NOMO-1 treated with DMSO at 0.1 percent for 48 hours (cell line): ENCODE results near the gene LRRTM3.
A peak's percentile ranks its signal among the peaks of the same experiment; 100 is the strongest.

Experiments used
- DNase-seq: peaks from one replicate; lab custom pipeline; 2025; ENCODE audit not compliant: unreplicated experiment; lab: John Stamatoyannopoulos, UW

Gene LRRTM3

DNA sequence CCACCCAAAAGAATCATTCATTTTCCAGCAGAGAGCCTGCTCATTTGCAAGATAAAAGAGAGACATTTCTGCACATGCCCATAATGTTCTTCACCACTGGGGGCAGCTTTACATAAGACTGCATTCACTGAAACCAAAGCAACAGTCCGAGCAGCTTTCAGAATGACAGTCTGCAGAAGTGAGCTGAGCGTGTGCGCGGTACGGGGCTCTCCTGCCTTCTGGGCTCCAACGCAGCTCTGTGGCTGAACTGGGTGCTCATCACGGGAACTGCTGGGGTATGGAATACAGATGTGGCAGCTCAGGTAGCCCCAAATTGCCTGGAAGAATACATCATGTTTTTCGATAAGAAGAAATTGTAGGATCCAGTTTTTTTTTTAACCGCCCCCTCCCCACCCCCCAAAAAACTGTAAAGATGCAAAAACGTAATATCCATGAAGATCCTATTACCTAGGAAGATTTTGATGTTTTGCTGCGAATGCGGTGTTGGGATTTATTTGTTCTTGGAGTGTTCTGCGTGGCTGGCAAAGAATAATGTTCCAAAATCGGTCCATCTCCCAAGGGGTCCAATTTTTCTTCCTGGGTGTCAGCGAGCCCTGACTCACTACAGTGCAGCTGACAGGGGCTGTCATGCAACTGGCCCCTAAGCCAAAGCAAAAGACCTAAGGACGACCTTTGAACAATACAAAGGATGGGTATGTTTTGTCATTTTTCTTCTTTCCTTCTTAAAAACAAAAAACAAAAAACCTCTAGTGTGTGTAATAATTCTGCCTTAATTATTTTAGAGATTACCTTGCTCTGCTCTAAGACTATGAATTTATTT, at the start of gene LRRTM3:
Gene LRRTM3 (plus strand): TSS at position 141 of the 820 bp plus-strand sequence.
- peak; percentile 62 for DNase-seq

DNA sequence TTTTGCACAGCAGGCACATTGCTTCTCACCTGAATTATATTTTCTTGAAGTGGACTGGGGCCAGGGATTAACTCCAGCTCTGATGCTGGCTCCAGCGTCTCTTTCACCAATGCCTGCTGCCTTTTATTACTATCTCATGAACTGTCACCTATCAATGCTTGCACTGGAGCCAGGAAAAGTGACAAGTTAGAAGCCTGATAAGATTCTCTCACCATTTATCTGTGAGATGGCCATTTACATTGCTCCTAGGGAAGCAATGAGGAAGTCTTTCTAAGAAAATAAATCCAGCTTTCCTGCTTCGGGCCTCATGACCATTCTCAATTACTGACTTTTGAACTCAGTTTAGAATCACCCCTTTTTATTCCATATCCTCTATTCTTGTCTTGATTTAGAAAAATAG, 48.5 kb upstream of the LRRTM3 start:
- DNase-seq = no peak

DNA sequence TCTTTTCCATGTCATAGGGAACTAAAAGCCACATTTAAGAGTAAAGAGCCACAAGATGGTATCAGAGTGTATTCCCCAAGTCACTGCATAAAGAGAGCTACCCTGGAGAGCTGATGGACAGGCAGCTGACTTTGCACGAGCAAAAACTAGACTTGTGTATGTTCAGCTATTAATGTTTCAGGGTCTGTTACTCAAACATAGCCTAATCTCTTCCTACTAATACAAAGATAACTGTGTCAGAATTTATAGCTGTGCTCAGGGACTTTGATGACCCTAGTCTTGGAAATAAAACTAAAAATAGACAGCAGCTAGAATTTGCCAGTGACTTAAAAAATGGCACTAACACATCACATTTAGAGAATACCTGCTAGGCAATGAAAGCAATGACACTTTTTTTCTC, 45.5 kb upstream of the LRRTM3 start:
- no peak for DNase-seq

DNA sequence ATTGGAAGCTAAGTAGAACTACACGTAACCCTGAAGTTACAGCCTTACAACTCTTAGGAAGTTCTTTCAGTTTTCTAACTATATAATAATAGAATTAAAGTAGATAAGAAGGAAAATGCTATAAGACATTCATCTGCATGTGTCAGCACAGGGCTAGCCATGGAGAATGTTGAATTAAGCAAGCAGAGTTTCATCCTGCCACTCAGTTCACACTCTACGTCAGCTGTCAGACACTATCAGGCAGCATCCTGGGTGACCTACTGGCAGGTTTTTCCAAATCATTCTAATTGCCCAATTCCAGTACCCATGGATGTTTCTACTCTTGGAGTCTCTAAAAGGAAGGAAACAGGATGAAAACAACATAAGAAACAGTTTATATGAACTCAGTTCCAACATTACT, 45.0 kb upstream of the LRRTM3 start:
- no peak for DNase-seq

DNA sequence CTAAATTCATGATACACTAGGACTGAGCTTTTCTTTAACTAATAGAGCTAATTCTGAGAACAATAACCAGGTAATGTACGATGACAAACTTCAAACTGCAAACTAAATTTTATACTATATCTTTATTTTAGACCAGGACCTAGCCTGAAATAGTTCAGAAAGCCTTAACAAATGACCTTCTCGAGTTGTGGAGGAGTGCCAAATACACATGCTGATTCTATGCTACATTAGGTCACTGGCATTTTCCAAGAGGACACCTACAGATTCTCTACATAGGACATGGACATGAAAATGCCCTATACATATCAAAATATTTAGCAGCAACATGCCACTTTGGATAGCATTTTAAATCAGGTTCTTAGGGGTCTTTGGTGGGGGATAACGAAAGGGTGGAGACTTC, 44.0 kb upstream of the LRRTM3 start:
- no peak for DNase-seq

DNA sequence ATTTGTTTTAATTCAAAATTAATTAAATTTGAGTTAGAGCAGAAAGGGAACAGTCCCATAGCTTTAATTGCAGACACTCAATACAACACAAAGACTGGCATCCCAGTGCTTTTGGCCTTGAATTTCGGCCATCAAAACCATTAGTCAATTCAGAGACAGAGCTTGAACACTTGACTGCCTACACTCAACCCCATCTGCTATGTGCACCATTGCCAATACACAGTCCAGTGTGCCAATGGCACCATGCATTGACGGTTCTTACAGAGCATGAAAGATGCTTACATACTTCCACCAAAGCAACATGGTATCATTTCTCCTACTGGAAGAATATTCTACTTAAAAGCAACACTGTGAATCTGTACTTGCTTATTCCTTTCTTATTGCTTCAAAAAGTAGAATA, 43.6 kb upstream of the LRRTM3 start:
- no peak for DNase-seq

DNA sequence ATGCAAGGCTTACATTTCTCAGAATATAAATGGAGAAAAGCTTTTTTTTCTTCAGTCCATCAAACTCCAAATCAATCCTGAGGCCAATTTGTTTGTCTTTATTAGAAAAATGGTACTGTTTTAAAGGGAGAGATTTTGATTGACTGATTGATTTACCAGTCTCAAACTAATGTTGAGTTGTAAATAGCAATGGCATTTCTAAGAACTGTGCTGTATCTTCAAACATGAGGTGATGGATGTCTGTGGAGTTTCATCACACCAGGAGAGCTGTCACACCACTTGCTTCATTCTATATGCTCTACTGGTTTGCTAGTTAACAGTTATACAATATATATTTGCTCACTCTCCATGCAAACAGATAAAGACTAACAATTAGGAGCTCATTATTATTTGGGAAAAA, 39.0 kb upstream of the LRRTM3 start:
- no peak for DNase-seq

DNA sequence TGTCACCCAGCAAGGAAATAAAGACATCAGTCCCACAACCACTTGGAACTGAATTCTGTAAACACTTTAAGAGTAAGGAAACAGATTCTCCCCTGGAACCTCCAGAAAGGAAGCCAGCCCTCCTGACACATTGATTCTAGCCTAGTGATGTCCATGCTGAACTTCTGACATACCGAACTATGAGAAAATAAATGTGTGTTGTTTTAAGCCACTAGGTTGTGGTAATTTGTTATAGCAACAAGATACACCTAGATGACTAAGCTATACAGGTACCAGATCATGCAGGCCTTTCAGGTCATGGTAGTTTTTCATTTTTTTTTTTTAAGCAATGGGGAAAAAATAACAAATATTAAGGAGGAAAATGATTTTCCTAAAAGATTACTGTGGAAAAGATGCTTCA, 37.6 kb upstream of the LRRTM3 start:
- no peak for DNase-seq

DNA sequence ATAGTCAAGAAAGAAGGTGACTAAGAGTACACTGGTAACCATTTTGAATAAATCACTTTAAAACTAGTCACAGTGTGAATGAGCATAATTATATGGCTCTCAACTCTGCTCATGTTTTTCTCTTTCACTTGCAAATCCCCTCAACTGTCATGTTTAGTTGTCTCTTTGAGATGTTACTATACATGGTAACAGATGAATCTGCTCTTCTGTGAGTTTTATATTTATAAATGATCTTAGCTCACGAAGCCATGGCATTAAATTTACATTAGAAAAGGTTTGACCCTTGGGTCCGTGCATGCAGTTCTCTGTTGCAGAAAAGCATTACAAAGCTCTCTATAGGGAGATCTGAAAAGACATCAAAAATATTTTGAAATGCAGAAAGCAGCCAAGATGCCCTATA, 33.0 kb upstream of the LRRTM3 start:
- no peak for DNase-seq

DNA sequence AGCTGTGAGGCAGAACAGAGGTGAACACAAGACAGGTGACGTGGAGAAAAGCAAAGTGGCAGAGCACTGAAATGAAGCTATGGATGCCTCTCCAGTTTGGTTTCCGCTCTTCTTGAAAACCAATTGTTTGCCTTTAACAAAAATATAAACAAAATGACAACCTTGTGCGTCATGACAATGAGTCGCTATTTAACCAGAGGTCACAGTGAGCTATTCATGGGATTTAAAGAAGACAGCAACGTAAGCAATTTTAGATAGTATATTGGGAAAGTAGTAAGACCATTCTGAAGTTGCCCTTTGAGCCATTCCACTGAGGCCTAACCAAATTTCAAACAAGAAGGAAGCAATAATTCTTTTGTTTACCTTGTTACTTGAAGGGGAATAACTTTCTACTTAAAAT, 15.2 kb upstream of the LRRTM3 start:
- DNase-seq = no peak

DNA sequence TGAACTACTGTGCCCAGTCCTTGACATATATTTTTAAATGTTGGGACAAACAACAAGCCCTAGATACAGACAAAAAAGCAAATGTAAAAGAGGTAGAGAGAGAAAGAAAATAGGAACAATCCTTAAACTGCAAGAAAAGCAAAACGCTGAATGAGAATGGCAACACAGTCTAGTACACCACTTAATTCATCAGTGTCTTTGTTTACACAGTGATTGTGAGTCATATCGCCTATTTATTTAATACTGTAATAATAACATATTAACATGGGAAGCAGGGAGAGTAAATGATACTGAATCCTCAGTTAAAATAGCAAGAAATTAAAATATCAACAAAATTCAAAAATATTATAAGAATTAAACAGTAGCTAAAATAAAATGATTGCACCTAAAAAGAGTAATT, 9.8 kb upstream of the LRRTM3 start:
- no peak for DNase-seq

DNA sequence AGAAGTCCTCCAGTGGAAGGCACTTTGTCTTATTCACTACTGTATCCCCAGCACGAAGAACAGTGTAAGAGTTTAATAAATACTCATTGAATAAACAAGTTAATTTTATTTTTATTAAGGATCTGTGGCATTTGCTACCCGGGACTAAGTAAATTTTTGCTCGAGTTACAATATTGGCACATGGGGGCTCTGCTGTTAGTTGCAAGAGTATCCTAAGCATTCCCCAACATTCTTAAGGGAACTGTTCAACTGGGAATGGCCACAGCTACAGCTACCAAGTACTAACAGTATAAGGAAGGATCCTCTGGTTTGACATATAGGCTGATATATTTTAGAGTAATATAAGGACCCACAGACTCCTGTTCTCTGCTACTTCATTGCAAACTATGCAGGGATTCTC, 8.7 kb upstream of the LRRTM3 start:
- DNase-seq = no peak

DNA sequence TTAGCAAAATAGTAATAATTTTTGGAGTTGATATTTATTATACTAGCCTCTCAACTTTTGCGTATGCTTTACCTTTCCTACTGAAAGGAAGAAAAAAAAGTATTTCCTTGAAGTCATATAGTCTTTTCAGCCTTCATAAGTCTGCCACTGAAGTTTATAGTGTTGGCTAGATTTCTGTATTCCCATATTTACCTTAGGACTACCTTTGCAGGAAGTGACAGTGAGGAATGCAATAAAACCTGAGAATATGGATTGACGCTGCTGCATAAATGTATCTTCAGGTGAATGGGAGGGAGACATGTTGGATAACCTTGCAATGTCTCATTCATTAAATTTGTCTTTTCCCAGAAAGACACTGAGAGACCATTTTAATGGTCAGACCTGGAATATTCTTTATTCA, 6.6 kb upstream of the LRRTM3 start:
- DNase-seq = no peak

DNA sequence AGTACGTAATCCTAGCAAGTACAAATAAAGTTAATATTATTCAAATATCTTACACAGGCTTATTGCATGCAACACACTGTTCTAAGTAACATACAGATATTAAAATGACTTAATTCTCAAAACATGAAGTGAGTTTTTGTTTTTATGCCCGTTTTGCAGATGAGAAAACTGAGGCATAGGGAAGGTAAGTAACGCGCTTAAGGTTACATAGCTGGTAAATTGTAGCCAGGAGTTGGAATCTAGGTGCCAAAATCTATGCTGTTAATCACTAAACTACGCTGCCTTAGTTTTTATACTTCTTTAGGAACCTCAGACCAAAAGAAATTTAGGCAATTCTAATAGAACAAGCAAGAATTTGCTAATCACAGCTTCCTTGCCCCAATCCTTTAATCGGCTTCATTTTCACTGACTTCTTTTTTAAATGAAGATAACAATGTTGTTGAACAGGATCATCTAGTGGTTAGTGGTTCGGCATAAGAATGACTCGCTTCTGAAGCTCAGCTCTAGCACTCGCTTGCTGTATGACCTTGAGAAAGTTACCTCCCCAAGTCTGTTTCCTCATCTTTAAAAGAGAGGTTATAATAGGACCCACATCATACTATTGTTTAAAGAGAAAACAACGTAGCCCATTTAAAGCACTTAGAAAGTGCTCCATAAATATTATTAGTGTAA, 1.0 kb upstream of the LRRTM3 start:
- DNase-seq = no peak

DNA sequence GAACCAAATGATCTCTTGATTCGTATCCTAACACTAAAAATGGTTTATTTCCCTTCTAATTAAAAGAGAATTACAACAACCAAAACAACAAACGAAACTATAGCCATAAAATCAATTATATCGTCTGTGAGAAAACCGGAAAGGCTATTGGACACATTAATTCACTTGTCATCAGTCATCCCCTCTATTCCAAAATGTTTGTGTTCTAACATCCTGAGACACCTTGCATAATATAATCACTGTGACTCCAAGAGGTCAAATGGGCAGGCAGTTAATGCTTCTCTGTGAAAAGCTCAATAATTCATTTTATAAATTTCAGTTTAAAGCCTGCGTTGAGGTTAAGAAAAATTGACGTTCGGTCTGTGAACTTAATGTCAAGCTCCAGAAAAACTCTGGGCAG, 463 bp upstream of the LRRTM3 start:
- DNase-seq = no peak

DNA sequence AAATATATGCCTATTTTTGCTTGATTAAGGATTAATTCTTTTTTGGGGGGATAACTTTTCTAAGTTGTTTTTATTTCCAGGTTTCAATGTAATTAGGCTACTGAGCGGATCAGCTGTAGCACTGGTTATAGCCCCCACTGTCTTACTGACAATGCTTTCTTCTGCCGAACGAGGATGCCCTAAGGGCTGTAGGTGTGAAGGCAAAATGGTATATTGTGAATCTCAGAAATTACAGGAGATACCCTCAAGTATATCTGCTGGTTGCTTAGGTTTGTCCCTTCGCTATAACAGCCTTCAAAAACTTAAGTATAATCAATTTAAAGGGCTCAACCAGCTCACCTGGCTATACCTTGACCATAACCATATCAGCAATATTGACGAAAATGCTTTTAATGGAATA, 1.0 kb downstream of the LRRTM3 start:
- DNase-seq = no peak

DNA sequence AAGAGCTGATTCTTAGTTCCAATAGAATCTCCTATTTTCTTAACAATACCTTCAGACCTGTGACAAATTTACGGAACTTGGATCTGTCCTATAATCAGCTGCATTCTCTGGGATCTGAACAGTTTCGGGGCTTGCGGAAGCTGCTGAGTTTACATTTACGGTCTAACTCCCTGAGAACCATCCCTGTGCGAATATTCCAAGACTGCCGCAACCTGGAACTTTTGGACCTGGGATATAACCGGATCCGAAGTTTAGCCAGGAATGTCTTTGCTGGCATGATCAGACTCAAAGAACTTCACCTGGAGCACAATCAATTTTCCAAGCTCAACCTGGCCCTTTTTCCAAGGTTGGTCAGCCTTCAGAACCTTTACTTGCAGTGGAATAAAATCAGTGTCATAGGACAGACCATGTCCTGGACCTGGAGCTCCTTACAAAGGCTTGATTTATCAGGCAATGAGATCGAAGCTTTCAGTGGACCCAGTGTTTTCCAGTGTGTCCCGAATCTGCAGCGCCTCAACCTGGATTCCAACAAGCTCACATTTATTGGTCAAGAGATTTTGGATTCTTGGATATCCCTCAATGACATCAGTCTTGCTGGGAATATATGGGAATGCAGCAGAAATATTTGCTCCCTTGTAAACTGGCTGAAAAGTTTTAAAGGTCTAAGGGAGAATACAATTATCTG, 1.6 kb downstream of the LRRTM3 start:
- DNase-seq = no peak

DNA sequence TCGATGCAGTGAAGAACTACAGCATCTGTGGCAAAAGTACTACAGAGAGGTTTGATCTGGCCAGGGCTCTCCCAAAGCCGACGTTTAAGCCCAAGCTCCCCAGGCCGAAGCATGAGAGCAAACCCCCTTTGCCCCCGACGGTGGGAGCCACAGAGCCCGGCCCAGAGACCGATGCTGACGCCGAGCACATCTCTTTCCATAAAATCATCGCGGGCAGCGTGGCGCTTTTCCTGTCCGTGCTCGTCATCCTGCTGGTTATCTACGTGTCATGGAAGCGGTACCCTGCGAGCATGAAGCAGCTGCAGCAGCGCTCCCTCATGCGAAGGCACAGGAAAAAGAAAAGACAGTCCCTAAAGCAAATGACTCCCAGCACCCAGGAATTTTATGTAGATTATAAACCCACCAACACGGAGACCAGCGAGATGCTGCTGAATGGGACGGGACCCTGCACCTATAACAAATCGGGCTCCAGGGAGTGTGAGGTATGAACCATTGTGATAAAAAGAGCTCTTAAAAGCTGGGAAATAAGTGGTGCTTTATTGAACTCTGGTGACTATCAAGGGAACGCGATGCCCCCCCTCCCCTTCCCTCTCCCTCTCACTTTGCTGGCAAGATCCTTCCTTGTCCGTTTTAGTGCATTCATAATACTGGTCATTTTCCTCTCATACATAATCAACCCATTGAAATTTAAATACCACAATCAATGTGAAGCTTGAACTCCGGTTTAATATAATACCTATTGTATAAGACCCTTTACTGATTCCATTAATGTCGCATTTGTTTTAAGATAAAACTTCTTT, 2.3 kb downstream of the LRRTM3 start:
- DNase-seq = no peak

DNA sequence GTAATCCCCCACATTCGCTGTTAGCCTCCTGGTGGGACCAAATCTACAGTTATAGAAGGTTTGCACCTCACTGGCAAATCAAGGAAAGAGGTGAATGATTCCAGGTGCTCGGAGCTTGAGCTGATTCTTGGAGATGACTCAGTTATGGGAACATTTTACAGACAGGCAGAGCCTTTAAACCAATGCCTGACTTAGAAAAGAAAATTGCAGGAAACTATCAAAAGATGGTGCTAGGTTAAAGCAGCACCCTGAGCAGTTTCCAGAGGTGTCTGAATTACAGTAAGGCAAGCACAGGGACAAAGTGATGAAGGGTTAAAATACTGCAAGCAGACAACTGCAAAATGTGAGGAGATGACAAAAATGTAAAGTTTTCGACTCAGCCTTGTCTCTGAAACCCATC, 2.9 kb downstream of the LRRTM3 start:
- DNase-seq = no peak

DNA sequence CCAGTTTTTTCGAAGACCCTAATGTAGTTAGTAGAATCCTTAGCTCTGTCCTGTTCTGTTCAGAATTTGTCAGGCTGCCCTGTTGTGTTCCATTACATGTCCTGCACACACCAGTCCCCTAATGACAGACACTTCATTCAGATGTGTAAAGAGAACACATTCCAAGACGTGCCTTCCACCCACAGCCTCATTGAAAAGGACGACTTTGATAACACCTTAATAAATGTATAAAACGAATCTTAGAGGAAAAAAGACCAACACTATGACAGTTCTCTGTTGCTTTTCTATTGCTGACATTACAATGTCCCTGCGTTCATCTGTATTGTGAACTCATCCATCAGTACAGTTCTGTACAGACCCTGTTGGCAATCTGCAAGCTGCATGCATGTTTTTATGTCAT, 3.5 kb downstream of the LRRTM3 start:
- DNase-seq = no peak

DNA sequence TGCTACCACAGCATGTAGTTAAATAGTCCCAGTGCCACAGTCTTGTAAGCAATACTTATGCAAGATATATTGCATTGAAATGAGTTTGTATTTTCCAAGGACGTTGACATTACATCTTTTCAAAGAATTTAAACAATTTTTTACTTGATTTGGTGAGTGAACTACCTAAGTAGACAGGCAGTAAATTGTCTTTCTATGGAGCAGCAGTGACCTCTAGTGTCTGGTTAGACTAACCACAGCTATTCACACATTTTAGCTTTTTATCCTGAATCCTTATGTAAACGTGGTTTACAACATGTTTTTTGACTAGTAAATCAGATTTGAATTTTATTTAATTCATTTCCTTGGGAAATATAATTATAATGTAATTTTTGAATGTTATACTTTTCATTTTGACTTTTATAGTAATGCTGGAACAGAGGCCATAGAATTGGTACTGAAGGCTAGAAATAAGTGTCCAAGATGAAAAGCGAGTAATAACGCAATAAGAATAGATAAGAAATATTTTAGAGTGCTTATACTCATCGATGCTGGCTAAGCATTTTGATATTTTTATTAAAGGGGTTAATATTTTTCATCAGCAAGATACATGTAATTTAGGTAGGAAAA, 5.6 kb downstream of the LRRTM3 start:
- DNase-seq = peak; percentile 41
